Keratinocyte (primary cell): ENCODE measurements around the gene VPS52. TPM values are rescaled to one million over a fixed set of nuclear protein-coding genes. Genes with fewer than 3 reads are reported as not detected.

Experiments
- DNase-seq: peaks from one replicate; pipeline ENCODE4 v3.0.0-alpha.2; 2011; ENCODE audit warnings: low read depth, missing footprints, low spot score
- FAIRE-seq: peaks from 2 replicates; lab custom pipeline; 2011; peaks lifted over from hg19 to GRCh38; lab: Jason Lieb, UNC
- H2AFZ ChIP-seq: 2 replicates; pipeline ENCODE4 v1.6.0; 2012; ENCODE audit warnings: low read length, control low read depth, inconsistent platforms; ENCODE audit not compliant: control insufficient read depth
- H3K27ac ChIP-seq: 2 replicates; pipeline ENCODE4 v1.5.1; 2011; ENCODE audit warnings: low read length; ENCODE audit not compliant: control insufficient read depth, insufficient read depth
- H3K27me3 ChIP-seq: 3 replicates; pipeline ENCODE4 v1.6.0; 2011; ENCODE audit warnings: low read length; ENCODE audit not compliant: control insufficient read depth, insufficient read depth; ENCODE audit errors: extremely low read depth
- H3K36me3 ChIP-seq, 2 experiments: 2 replicates in 1 of 2; 3 replicates in 1 of 2; pipeline ENCODE4 v1.5.1; 2011; ENCODE audit warnings: low read length in 2 of 2, mild to moderate bottlenecking in 1 of 2; ENCODE audit not compliant: control insufficient read depth in 2 of 2, insufficient read depth in 2 of 2; ENCODE audit errors: extremely low read depth in 1 of 2
- H3K4me1 ChIP-seq: 3 replicates; pipeline ENCODE4 v1.5.1; 2011; ENCODE audit warnings: low read length; ENCODE audit not compliant: control insufficient read depth, insufficient read depth; ENCODE audit errors: extremely low read depth
- H3K4me2 ChIP-seq: 3 replicates; pipeline ENCODE4 v1.6.0; 2011; ENCODE audit warnings: low read depth, low read length; ENCODE audit not compliant: control insufficient read depth, insufficient read depth; ENCODE audit errors: extremely low read depth
- H3K4me3 ChIP-seq, 3 experiments: fragments of 200-600 bp in 1 of 3; sonication (generic) in 1 of 3; 2 replicates in 2 of 3; 3 replicates in 1 of 3; pipeline ENCODE4 v1.5.1; 2011 to 2016; ENCODE audit warnings: low read length in 3 of 3, mild to moderate bottlenecking in 3 of 3, control low read depth in 2 of 3, inconsistent platforms in 1 of 3, low read depth in 1 of 3, mixed read lengths in 1 of 3, mixed run types in 1 of 3, moderate library complexity in 1 of 3; ENCODE audit not compliant: control insufficient read depth in 2 of 3, insufficient read depth in 2 of 3; ENCODE audit errors: extremely low read depth in 1 of 3
- H3K79me2 ChIP-seq: 2 replicates; pipeline ENCODE4 v1.6.0; 2012; ENCODE audit warnings: low read length; ENCODE audit not compliant: control insufficient read depth, insufficient read depth
- H3K9ac ChIP-seq: 3 replicates; pipeline ENCODE4 v1.6.0; 2011; ENCODE audit warnings: low read length; ENCODE audit not compliant: control insufficient read depth, insufficient read depth; ENCODE audit errors: extremely low read depth
- H3K9me1 ChIP-seq: 3 replicates; pipeline ENCODE4 v1.6.0; 2011; ENCODE audit warnings: low read length; ENCODE audit not compliant: control insufficient read depth, insufficient read depth; ENCODE audit errors: extremely low read depth
- H3K9me3 ChIP-seq: 2 replicates; pipeline ENCODE4 v1.5.1; 2012; ENCODE audit warnings: low read depth, low read length; ENCODE audit not compliant: control insufficient read depth
- H4K20me1 ChIP-seq: 3 replicates; pipeline ENCODE4 v1.6.0; 2011; ENCODE audit warnings: low read length; ENCODE audit not compliant: control insufficient read depth, insufficient read depth; ENCODE audit errors: extremely low read depth
- EZH2 ChIP-seq: IDR thresholded peaks from one replicate; pipeline ENCODE4 v1.6.1; 2012; ENCODE audit warnings: inconsistent platforms, mild to moderate bottlenecking, low read length, moderate library complexity
- dilution Hi-C: fragments of 300-500 bp; cut with MboI; formaldehyde crosslinking; loops from one replicate; pipeline ENCODE4 v1.7.0; 2020; ENCODE audit warnings: low sequenced_read_pairs; ENCODE audit not compliant: extremely low pct_ligation_motif_present
- polyA plus RNA-seq, 5 experiments: library from polyadenylated mRNA; depleted of rRNA in 3 of 5; stranded (reverse) in 3 of 5; stranded (forward) in 1 of 5; unstranded in 1 of 5; fragments of >200 nt; gene quantifications; 1 replicate in 1 of 5; 2 replicates in 3 of 5; 3 replicates in 1 of 5; pipeline versions ENCODE4 v1.2.1 to v1.2.3, GENCODE V29; 2011 to 2012; ENCODE audit warnings: missing spikeins in 2 of 5, low read depth in 1 of 5, low replicate concordance in 1 of 5
- TF ChIP-seq, protein P1 (sequence below), 3 experiments: IDR thresholded peaks in 1 of 3; conservative IDR thresholded peaks in 1 of 3; optimal IDR thresholded peaks in 1 of 3; 2 replicates in 2 of 3; 3 replicates in 1 of 3; pipeline versions ENCODE3 to v1.5.1; 2011; ENCODE audit warnings: low read length in 3 of 3, mild to moderate bottlenecking in 3 of 3, moderate library complexity in 2 of 3, control low read depth in 1 of 3, inconsistent platforms in 1 of 3; ENCODE audit not compliant: insufficient read depth in 2 of 3; ENCODE audit errors: extremely low read depth in 1 of 3

Gene VPS52
- polyA plus RNA-seq, 1 donor (not counting 4 experiments of a cell fraction or from before 2014, with no cell fraction given) = 36.2 TPM

DNA sequence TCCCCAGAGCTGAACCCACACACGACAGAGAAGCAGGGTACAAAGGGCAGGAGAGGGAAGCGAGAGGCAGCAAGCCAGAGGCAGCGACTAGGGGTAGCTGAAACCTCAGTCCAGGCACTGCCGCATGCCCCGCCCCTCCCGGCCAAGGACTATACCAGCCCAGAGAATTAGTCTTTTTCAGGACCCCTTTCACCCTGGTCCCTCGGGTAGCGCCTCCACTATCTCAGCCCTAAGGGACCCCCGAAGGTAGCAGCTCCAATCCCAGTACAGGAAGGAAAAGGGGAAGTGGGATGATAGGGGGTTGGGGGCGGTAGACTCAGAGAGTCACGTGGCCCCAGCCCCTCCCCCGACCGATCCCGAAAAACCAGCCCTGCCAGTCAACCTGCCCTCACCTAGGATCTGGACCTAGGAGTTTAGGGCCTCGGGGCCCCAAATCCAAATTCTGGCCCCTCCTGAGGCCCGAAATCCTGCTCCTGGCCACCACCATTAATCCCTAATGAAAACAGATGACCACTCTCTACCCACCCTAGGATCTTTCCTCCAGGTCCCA lies 25.8 kb upstream of the VPS52 start:
- peaks cover 18% of the 10 kb centered on the region for H3K79me2 ChIP-seq
- dilution Hi-C loops = no loop called here
- H3K36me3 ChIP-seq = peaks cover 20 to 26% of the 10 kb centered on the region in 2 experiments
- no peaks in the 10 kb centered on the region for H3K9me3 ChIP-seq
- H3K4me2 ChIP-seq = peak overlapping the region; percentile 89
- FAIRE-seq (no peak), DNase-seq (no peak)
- no peaks in the 10 kb centered on the region for H4K20me1 ChIP-seq
- peak overlapping the region; percentile 66 to 79 (median 70) for H3K4me3 ChIP-seq
- H3K4me1 ChIP-seq = peaks cover 14% of the 10 kb centered on the region
- H3K9me1 ChIP-seq = no peaks in the 10 kb centered on the region
- H3K27ac ChIP-seq = peak overlapping the region; percentile 85
- no peaks in the 10 kb centered on the region for H3K27me3 ChIP-seq
- H3K9ac ChIP-seq = peak overlapping the region; percentile 88
- H2AFZ ChIP-seq = peak overlapping the region; percentile 70
- TF ChIP-seq, protein P1, sequence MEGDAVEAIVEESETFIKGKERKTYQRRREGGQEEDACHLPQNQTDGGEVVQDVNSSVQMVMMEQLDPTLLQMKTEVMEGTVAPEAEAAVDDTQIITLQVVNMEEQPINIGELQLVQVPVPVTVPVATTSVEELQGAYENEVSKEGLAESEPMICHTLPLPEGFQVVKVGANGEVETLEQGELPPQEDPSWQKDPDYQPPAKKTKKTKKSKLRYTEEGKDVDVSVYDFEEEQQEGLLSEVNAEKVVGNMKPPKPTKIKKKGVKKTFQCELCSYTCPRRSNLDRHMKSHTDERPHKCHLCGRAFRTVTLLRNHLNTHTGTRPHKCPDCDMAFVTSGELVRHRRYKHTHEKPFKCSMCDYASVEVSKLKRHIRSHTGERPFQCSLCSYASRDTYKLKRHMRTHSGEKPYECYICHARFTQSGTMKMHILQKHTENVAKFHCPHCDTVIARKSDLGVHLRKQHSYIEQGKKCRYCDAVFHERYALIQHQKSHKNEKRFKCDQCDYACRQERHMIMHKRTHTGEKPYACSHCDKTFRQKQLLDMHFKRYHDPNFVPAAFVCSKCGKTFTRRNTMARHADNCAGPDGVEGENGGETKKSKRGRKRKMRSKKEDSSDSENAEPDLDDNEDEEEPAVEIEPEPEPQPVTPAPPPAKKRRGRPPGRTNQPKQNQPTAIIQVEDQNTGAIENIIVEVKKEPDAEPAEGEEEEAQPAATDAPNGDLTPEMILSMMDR (optimal IDR thresholded peaks at IDR 0.05 in 1 of 3, IDR thresholded peaks at IDR 0.05 in 1 of 3, conservative IDR thresholded peaks at IDR 0.05 in 1 of 3; ENCODE audit: extremely low read depth in 1 of 3, insufficient read depth in 2 of 3, low read length in 3 of 3) = no peak
- no peak for TF ChIP-seq EZH2

DNA sequence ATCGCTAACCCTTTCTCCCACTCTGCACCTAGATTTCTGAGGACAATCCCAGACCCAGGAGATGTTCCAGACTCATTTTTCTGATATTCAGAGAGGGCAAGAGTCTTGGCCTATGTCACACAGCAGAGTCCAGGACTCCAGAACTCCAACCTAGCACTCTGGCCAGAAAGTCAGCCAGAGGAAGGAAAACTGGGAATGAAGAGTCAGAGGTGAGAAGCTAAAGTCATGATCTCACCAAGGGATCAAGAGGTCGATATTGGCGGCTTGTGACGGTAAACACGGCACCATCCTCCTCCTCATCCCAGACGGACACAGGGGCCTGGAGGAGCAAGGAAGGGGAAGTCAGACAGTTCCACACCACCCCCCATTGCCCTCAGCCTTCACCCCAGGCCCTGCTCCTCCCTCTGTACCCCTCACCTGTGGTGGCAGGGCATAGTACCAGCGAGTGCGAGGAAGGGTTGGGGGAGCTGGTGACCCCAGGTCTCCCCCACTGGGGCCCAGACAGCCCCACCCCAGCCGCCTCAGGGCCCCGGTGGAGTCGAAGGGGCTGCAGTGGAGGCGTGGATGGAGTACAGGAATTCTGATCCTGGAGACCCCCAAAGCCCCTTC lies 25.2 kb upstream of the VPS52 start:
- no peak for DNase-seq
- Histone ChIP-seq H3K27me3 (no peaks in the 10 kb centered on the region), H4K20me1 (no peaks in the 10 kb centered on the region), H2AFZ (peak overlapping the region; percentile 70), H3K4me3 (peak overlapping the region; percentile 66 to 79 (median 70)), H3K36me3 (peaks cover 26 to 28% of the 10 kb centered on the region in 2 experiments), H3K4me1 (peaks cover 14% of the 10 kb centered on the region), H3K27ac (peak overlapping the region; percentile 85), H3K9me1 (no peaks in the 10 kb centered on the region), H3K79me2 (peaks cover 21% of the 10 kb centered on the region), H3K4me2 (peak overlapping the region; percentile 89), H3K9me3 (no peaks in the 10 kb centered on the region), H3K9ac (peak overlapping the region; percentile 88)
- FAIRE-seq = no peak
- dilution Hi-C loops = no loop called here
- TF ChIP-seq, protein P1 (optimal IDR thresholded peaks at IDR 0.05 in 1 of 3, IDR thresholded peaks at IDR 0.05 in 1 of 3, conservative IDR thresholded peaks at IDR 0.05 in 1 of 3; ENCODE audit: extremely low read depth in 1 of 3, insufficient read depth in 2 of 3, low read length in 3 of 3) = no peak
- no peak for TF ChIP-seq EZH2
